NCI-H524 (cell line): Measurements from ENCODE around the gene HLA-A.
A peak's percentile ranks its signal among the peaks of the same experiment; 100 is the strongest.

ENCODE experiments used
- DNase-seq, 2 experiments: peaks; one replicate each; lab custom pipeline; 2025; lab: John Stamatoyannopoulos, UW

HLA-A gene

GRCh38 chr6:29935273-29935955 lies 6.9 kb upstream of the HLA-A start:
- DNase-seq, result no peak

- no peak for DNase-seq
Observed at GRCh38 chr6:29938746-29939508, 3.4 kb upstream of the HLA-A start.

GRCh38 chr6:29941016-29941415 lies 1.3 kb upstream of the HLA-A start:
- DNase-seq, result no peak

GRCh38 chr6:29941471-29941870 lies 861 bp upstream of the HLA-A start:
- no peak for DNase-seq

- DNase-seq, result no peak
Observed at GRCh38 chr6:29941916-29942274, 437 bp upstream of the HLA-A start.

- DNase-seq, result no peak
Observed at GRCh38 chr6:29943053-29943966, 978 bp downstream of the HLA-A start.

GRCh38 chr6:29945281-29945820 lies 3.0 kb downstream of the HLA-A start:
- DNase-seq, result no peak

- no peak for DNase-seq
Observed at GRCh38 chr6:29946223-29947076, 4.1 kb downstream of the HLA-A start.

- no peak for DNase-seq
Observed at GRCh38 chr6:29947077-29947980, 5.0 kb downstream of the HLA-A start.

- no peak for DNase-seq
Observed at GRCh38 chr6:29948277-29948676, 5.9 kb downstream of the HLA-A start.

- peak in 1 of 2 experiments; percentile 30 for DNase-seq
Observed at GRCh38 chr6:29949934-29950333, 7.6 kb downstream of the HLA-A start.

GRCh38 chr6:29951882-29952281 lies 9.6 kb downstream of the HLA-A start:
- no peak for DNase-seq

GRCh38 chr6:29953001-29953441 lies 10.7 kb downstream of the HLA-A start:
- DNase-seq, result no peak

- no peak for DNase-seq
Observed at GRCh38 chr6:29953686-29954085, 11.4 kb downstream of the HLA-A start.

- no peak for DNase-seq
Observed at GRCh38 chr6:29954272-29954671, 11.9 kb downstream of the HLA-A start.

- DNase-seq, result no peak
Observed at GRCh38 chr6:29955783-29956182, 13.5 kb downstream of the HLA-A start.

GRCh38 chr6:29956518-29956917 lies 14.2 kb downstream of the HLA-A start:
- DNase-seq, result no peak

GRCh38 chr6:29958046-29958445 lies 15.7 kb downstream of the HLA-A start:
- DNase-seq, result no peak

GRCh38 chr6:29958921-29959320 lies 16.6 kb downstream of the HLA-A start:
- DNase-seq, result no peak

- no peak for DNase-seq
Observed at GRCh38 chr6:29959467-29959866, 17.1 kb downstream of the HLA-A start.
